Fibroblast of the aortic adventitia (primary cell): ENCODE results near the gene RABGAP1L. TPM values are rescaled to one million over a fixed set of nuclear protein-coding genes. Genes with fewer than 3 reads are reported as not detected.

ENCODE experiments used
- DNase-seq: peaks from one replicate; pipeline ENCODE4 v3.0.0-alpha.2; 2010; ENCODE audit warnings: low read depth
- H3K4me3 ChIP-seq: 2 replicates; pipeline ENCODE4 v1.5.1; 2011; ENCODE audit warnings: low read depth, mild to moderate bottlenecking, control low read depth, low read length, moderate library complexity
- CTCF ChIP-seq: IDR thresholded peaks from 2 replicates; pipeline ENCODE4 v1.5.1; 2011; ENCODE audit warnings: mild to moderate bottlenecking, low read length, control low read depth, inconsistent platforms; ENCODE audit not compliant: insufficient read depth
- total RNA-seq: library from RNA; depleted of rRNA; stranded (reverse); fragments of >200 nt; gene quantifications from 2 replicates; pipeline ENCODE4 v1.2.3, GENCODE V29; 2012; ENCODE audit warnings: low replicate concordance

Gene RABGAP1L
- total RNA-seq, 1 donor, result 39.9 TPM

- no peak for DNase-seq
- no peak for TF ChIP-seq CTCF
- no peak overlapping the region for H3K4me3 ChIP-seq
Measured at GRCh38 chr1:174723816-174724215, 564.5 kb downstream of the RABGAP1L start.

GRCh38 chr1:174724219-174724618 lies 564.9 kb downstream of the RABGAP1L start:
- no peak for TF ChIP-seq CTCF

DNA sequence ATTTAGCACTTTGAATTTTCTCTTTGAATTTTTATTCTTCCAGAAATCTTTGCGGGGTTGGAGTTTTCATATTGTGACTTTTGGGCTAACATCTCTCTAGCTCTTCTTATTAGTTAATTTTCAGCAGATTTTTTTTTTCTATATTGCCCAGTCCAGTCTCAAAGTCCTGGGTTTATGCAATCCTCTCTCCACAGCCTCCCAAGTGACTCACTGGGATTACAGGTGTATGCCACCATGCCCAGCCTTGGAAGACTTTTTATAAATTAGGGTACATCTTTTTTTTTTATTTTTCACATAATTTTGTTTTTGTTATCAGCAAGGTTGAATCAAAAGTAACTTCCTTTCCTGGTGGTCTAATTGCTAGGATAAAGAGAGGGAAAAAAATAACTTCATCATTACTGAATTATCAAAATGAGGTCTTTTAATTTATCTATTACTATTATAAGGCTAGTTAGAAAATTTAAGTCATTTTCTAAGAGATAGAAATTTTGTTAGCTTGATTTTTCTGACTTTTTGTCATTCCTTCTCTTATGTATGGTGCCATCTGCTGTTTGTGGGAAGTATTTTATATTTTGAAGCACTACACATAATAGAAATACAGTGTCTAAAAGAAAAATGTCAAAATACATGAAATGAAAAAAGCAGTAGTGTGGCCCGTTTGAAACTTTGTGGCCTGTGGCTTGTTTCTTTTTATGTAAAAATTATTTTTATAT lies 567.0 kb downstream of the RABGAP1L start:
- DNase-seq, result peak; percentile 61
- TF ChIP-seq CTCF, result peak; percentile 47

More at GRCh38 chr1:174724219-174724618, 564.9 kb downstream of the RABGAP1L start:
- H3K4me3 ChIP-seq, result no peak overlapping the region
- DNase-seq, result no peak

GRCh38 chr1:174726880-174727585 lies 567.7 kb downstream of the RABGAP1L start:
- peak; percentile 4 for TF ChIP-seq CTCF
- DNase-seq, result no peak
- H3K4me3 ChIP-seq, result no peak overlapping the region

More for the DNA sequence above, 567.0 kb downstream of the RABGAP1L start:
- no peak overlapping the region for H3K4me3 ChIP-seq

DNA sequence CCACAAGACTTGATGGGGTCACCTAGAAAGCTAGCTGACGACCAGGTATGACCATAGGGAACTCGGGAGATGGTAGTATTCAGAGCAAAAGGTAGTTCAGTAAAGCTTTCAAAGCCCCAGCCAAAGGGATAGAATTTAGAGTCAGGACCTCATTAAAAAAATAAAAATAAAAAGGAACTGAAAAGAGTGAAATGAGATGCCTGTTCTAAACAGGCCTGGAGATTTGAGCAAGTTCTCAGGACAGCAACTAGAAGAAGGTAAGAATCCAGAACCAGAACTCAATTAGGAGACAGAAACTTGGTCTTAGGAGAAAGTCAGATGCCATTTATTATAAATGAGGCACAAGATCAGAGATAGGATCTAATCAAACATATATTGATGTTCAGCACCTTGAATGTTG lies 575.0 kb downstream of the RABGAP1L start:
- no peak overlapping the region for H3K4me3 ChIP-seq
- DNase-seq, result no peak
- no peak for TF ChIP-seq CTCF

DNA sequence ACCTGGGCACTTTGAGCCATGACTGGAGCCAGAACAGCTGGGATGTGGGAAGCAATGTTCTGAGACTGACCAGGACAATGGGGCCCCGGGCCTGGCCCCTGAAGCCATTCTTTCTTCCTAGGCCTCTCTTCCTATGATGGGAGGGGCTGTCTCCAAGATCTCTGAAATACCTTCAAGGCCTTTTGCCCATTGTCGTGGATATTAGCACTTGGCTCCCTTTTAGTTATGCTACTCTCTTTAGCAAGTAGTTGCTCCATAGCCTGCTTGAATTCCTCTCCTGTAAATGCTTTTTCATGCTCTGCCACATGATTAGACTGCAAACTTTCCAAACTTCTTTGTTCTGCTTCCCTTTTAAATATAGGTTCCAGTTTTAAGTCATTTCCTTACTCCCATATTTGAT lies 577.5 kb downstream of the RABGAP1L start:
- TF ChIP-seq CTCF, result no peak
- DNase-seq, result no peak
- H3K4me3 ChIP-seq, result no peak overlapping the region
